ENCODE results near the gene PHF21A.
"Not testable (repeated sequence)": the region's sequence is repeated elsewhere in the genome, so short reads cannot be mapped to it uniquely, and the experiment has no call there.

Gene PHF21A

DNA sequence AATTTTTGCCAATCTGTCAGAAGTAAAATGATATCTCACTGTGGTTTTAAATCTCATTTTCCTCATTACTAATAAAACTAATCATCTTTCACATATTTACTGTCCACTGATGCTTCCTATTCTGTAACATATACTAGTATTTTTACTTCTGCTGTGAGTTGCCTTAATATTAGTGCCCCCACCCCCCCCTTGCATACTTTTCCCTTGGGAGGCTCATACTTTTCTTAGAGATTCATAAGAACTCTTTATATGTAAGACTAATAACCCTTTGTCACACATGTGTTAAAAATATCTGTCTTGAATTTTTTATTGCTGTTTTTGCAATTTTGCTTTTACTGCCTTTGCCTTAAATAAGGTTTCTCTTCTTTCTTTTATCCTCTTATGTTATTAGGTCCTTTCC lies 87.2 kb downstream of the PHF21A start:
- DNase-seq (ENCODE audit: low read depth) = no peak

DNA sequence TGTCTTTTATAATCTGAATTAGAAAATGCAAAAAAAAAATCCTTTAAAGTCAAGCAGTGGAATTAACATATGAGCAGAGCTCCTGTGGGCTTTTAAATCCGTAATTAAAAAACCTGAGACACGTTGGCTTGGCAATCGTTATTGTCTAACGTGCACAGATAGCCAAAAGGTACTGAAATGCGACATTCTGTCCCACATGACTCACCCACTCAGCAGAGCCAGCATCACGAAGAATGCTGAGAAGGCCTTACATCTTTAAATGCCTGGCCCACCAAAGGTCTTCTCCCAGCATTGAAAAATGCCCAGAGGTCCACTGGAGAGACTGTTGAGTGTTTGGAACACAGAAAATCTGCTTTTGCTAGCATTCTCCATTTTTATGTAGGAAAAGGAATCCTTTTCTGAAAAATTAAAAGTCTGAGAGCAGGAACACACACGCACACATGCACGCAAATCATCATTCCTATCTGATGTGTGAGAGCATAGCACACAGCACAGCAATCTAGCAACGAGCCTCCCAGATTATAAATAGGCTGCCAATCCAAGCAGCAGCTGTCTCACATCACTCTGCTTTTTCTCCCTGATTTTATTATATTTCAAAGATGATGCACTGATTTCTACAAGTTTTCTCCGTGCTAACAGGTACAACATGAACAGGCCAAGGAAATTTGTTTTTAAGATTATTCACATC lies 94.5 kb downstream of the PHF21A start:
- no peak for DNase-seq (ENCODE audit: low read depth)

DNA sequence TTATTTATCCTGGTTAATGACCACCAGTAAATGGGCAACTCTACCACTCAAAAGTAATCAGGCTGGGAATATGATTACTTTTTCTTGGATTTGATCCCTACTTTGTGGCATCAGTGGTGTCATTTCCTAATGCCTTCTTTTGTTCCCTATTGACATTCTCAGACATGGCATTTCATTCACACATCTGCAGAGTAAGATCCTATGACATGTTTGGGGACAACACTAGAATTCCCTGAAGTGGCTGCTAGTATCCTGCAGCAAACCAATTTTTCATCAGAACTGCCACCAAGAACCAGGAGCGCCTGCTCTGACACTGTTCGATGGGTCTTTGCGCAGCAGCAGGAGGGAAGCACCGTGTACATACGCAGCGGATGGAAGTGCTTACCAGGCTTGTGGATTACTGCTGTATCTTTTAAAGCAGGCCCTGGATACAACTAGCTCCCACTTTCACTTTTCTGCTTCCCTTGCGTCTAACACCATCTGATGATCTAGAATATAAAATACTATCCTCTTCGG lies 101.1 kb downstream of the PHF21A start:
- no peak for DNase-seq (ENCODE audit: low read depth)

DNA sequence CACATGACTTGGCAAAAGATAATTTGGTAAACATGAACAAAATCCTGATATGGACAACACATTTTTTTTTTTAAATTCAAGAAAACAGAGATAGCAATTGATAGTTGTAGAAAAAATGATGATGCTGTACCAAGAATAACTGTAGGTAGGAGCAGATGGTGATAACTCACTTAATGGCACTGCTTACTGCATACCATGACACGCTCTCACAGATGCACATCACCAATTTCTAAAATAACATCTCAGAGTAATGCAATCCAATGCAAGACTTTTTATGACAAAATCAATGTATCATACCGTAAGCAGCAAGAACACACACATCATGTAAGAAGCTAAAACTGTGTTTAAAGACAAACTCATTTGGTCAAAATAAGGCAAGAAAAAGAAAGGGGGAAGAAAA lies 102.6 kb downstream of the PHF21A start:
- DNase-seq (ENCODE audit: low read depth) = no peak

DNA sequence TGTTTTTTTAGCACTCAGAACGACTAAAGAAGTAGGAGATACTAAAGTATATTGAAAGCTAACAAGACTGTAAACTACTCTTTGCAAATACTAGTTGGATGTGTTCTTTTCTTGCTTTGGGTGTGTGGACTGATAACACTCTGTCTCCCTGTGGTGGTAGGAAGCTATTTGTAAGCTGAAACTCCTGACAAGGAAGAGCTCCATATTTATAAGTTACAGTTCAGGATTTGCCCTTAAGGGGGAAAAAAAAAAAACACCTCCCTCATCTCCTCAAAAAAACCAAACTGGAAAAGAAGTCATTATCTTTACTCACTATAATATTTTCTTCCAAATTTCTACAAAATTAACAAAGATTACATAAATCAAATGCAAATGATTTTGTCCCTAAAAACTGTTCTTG lies 103.9 kb downstream of the PHF21A start:
- no peak for DNase-seq (ENCODE audit: low read depth)

DNA sequence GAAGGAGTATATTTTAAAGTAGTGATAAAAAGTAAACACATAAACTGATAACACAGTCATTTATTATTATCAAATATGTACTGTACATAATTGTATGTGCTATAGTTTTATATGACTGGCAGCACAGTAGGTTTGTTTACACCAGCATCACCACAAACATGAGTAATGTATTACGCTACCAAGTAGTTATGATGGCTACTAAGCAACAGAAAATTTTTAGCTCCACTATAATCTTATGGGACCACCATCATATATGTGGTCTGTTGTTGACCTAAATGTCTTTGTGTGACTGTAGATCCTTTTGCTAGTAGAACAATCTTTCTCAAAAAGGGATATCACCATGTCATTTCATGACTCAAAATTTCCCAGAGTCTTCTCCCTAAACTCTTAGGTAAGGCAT lies 105.3 kb downstream of the PHF21A start:
- no peak for DNase-seq (ENCODE audit: low read depth)

DNA sequence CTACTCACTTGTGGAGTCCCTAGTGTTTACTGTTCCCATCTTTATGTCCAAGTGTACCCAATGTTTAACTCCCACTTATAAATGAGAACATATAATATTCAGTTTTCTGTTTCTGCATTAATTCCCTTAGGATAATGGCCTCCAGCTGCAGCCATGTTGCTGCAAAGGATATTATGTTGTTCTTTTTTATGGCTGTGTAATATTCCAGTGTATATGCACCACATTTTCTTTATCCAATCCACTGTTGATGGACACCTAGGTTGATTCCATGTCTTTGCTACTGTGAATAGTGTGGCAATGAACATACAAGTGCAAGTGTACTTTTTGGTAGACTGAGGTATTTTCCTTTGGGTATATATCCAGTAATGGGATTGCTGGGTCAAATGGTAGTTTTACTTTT lies 107.1 kb downstream of the PHF21A start:
- not testable (repeated sequence) for DNase-seq (ENCODE audit: low read depth)

DNA sequence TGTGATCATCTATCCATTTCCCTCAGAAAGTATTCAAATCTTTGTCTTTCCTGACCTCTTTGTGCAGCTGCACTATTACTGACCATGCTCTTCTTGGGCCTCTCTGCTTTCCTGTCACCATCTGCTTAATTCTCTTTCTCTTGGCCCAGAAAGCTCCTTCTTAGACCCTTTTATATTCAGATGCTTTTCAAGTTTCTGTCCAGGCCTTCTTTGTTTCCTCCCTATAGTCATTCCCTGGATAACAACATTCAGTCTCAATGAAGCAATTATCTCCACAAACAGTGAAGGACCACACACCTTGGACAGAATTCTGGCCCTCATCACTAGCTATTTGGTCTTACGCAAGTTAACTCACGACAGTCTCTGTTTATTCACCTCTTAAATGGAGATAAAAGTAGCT lies 109.1 kb downstream of the PHF21A start:
- no peak for DNase-seq (ENCODE audit: low read depth)

DNA sequence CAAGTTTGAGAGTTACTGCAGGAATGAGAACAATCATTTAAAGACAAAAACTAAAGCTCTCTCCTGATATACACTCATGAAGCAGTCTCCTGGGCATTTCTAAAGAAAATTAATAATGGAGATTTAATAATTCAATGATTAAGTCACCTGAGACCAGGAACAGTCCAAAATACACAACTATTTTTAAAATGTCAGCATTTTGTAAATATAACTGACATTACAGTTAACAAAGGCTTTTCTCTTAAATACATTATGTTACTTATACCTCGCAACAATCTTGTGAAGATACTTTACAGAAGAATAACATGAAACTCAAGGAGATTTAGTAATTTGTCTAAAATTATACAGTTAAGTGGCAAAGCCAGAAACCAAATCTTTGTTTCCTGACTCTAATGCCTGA lies 111.2 kb downstream of the PHF21A start:
- DNase-seq (ENCODE audit: low read depth) = no peak

DNA sequence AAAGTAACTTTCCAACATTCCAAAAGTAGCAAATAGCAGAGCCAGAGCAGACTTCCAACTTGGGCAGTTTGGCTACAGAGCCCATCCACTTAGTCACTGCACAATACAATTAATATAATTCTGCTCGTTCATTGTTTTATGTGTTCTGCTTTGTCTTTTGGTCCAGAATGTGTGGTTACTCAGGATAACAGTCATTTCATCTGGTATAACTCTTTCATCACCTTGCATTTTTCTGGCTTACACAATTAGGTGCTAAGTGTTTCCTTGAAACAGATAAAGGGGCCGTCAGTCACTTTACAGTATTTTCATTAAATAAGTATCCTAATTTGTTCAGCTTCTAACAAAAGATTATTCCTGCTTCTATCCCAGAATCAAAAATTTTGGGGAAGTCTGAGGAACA lies 111.6 kb downstream of the PHF21A start:
- DNase-seq (ENCODE audit: low read depth) = no peak

DNA sequence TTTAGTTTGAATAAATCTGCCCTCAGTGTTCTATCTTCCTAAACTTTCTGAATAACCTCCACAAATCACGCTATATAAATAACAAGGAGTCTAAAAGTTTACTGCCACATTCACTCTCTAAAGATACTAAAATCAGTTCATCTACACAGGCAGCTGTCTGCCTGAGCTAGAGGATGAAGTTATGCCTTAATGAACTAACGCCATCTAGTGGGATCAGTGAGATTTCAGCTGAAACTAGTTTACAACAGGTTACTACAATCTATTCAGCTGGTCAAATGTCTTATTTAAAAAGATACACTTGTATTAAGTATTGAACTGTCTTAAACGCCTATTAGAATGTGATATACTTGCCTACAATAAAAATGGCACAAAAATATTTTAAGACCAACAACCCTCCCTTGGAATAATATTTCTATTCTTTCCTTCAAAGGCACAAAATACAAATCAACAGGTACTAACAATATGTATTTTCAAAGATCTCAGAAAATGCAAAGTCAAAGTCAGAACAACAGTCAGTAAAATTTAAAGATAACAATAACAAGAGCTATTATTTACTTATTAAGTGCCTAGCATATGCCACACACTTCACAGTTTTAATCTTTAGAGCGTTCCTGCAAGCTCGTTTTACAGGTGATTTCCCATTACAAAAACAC lies 114.7 kb downstream of the PHF21A start:
- DNase-seq (ENCODE audit: low read depth) = no peak

DNA sequence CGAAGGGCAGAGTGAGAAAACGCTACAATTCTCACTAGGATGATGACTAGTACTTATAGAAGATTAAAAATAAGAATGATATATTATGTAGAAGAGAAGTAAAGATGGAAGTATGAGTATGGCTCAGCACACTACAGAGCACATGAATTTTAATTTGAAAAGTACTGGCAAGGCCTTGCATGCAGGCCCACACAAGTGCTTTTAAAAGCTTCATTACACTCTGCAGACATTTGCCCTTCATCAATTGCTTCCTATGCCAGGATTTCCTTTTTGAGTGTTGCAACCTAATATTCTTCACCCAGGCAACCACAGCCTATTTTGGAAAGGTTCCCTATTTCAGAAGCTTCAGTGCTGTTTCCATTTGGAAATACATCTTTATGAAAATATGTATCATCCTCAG lies 117.7 kb downstream of the PHF21A start:
- DNase-seq (ENCODE audit: low read depth) = no peak

DNA sequence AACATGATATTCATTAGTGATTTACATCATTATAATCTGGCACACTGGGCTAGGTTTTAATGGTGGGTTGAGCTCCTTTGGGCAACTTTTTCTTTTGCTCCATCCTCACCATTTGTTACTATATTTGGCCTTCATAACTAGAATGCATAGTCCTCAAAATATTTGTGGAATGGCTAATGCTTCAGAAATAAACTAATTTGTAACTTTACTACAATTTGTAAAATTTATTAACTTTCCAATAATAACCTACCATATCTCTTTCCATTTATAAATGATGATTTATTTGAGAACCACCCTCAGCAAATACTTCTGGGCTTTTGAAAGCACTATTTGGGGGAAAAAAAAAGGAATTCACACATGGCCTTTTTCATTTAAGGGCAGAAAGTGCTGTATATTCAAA lies 119.1 kb downstream of the PHF21A start:
- no peak for DNase-seq (ENCODE audit: low read depth)

DNA sequence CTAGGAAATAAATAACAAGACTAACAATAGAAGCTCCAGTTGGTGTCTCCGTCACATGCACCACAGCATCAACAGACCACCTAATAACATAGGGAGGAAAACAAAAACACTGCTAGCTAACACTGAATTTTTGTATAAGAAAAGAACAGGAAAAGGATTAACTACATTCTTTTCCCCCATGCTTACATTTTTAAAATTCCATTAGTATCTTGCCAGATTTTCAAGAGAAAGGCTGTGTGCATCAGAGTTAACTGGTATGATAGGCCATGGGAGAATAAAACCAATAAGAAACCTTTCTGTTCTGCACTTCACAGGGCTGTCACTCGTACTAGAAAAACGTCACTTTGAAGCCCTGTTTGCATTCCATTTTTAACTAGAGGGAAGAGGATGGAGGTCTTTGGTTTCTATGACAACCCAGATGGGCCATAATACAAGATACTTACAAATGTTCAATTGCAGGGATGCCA lies 119.8 kb downstream of the PHF21A start:
- no peak for DNase-seq (ENCODE audit: low read depth)

DNA sequence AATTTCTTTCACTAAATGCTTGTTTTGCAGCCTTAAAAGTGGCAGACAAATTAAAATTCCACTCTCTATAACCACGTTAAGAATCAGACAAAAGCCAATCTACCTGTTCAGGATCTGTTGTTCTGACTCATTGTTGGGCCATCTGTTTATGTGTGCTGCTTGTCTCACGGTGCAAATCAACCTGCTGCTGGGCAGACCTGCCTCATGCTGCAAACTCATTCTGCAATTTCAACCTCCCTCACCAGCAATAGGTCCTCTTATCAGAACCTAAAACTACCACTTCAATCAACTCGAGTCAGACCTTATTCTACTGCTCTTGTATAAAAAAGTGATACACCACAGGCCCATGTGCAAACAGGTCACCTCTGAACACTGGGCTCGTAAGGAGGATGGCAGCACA lies 123.7 kb downstream of the PHF21A start:
- DNase-seq (ENCODE audit: low read depth) = no peak

DNA sequence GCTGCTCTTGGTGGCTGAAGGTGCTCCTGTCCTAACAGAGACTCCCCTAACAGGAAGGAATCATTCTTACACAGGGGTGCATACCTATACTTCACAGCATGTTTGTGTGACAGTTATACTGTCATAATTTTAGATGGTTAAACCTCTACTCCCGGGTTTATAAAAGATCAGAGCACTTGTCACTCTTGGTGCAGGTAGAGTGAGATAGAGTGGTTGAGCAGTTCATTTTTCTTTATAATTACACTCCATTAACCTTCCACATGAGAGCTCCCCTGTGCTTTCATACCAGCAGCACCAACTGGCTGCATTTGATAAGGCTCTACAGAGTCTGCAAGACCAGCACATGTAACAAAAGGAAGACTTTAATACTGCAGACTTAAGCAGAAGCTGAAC lies 125.9 kb downstream of the PHF21A start:
- DNase-seq (ENCODE audit: low read depth) = no peak

DNA sequence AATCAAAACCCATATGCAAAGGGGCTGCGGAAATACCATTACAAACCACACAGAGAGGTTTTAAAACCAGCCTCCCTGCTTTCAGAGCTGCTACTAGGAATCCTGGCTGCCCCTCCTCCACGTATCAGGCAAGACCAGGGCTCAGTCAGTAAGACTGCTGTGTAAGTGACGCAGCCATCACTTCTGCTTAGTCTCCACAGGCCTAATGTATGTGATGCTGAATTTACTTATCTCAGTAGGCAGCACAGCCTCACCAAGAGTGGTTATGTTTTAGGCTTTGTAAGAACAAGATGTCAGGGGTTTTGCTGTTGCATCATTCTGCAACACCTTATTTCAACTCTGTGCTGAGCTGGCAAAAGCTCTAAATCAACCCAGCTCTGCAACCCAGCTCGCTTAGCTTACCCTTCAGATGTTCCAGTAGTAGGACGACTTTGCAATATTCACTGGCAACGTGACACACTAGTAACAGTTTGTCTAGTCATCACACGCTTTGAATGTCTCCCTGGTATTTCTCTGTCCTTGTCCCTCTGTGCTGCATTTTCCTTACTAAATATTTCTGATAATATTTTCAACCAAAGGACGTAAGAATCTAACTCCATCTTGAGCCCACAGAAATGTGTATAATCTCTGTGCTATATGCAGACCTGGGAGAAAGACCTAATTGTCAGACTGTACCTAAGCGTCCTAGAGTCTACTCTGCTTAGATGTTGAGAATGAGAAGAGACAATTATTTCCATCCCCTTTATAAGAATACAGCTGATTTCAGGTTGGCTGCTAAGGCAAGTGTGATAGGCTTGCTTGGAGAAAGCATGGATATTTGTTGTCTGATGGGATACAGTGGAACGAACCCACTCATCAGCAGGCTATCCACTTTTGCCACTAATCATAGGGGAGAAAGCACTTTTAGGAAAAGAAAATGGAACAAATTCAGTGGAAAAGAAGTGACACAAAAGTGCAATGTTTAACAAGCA lies 126.6 kb downstream of the PHF21A start:
- DNase-seq (ENCODE audit: low read depth) = no peak

DNA sequence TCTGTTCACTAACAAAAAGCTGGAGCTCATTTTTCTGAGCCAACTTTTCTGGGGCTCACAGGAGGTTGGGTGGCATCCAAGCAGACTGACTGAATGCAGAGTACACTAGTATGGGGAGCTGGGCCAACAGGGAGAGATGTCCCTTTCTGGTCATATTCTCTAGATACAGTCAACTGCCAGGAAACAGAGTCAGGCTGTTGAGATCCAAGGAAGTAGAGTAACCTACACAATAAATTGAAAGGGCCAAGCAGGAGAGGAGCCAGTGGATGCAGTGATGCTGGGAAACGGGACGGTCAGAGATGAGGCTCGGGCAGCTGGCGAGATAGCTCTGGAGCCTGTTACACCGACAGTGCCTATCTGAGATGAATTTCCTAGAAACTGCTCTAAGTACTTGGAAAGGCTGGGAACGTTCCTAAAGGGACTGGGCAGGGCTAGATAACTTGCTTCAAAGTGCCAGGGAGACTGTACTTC lies 127.7 kb downstream of the PHF21A start:
- no peak for DNase-seq (ENCODE audit: low read depth)

DNA sequence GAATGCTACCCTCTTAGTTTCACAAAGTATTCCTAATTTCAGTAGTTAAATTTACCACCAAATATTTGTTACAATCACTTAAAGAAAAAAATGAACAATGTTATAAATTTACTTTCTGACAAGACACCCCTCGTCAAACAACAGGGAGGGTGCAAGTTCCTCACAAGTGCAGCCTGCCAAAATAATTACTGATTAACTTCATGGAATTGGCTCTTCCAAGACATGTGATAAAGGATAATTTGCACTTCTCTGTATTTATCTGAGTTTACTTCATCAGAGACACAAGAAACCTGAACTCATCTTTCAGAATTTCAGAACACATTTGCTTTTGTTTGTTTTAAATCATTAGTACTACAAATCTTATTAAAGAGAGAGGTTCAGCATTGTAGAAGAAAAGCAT lies 132.3 kb downstream of the PHF21A start:
- no peak for DNase-seq (ENCODE audit: low read depth)

DNA sequence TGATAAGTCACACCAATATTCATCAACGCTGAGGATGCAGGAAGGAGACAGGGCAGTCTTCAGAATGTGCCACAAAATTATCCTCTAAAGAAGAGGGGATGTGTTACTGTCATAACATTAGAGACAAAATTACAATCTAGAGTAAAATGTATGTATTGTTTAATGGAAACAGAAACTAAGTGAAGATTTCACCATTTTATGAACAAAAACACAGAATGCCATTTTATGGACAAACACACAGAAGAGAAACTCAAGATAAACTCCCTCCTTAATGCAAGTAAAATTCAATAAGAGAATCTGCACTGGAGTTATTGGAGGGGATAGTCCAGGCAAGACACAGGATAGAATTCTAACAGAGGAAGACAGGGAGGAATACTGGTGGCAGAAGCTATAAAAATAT lies 136.0 kb downstream of the PHF21A start:
- DNase-seq (ENCODE audit: low read depth) = no peak

DNA sequence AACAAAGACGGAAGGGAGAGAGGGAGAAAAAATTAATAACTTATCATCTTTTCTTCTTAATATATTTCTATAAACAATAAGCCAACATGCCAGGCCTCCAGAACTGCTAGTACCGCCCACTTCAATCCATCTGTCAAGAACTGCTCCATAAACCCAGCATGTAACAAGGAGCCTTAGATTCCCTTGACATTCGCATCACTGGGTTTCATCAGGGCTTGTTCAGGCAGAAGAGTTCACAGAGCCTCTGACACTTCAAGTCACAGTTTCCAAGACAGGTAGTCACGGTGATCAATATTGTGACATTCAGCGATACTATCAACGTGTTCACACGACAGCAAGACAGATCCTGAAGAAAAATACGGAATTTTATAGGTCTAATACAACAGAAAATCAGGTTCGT lies 137.1 kb downstream of the PHF21A start:
- no peak for DNase-seq (ENCODE audit: low read depth)

DNA sequence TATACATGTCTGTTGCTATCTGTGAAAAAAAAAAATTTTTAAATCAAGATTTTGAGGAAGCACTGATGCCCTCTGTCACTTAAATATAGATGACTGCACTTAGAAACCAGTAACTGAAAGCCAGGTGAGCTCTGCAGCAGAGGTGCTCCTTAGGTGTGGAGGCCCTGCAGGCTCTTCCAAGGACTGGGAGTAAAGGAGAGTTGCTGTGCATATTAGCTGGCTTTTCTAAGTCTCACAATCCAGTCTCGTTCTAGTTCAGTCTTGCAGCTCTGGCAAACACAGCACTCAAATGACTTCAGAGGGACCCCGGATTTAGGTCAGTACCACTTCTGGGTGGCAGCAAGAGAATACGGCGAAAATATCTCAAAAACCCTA lies 137.8 kb downstream of the PHF21A start:
- no peak for DNase-seq (ENCODE audit: low read depth)
